Tibial nerve (tissue), 4 donors: ENCODE measurements around the gene GPR132.
"Not testable (repeated sequence)": the region's sequence is repeated elsewhere in the genome, so short reads cannot be mapped to it uniquely, and the experiment has no call there.

ENCODE experiments used
- EP300 ChIP-seq, 2 donors: sonication (generic); formaldehyde crosslinking; IDR thresholded peaks; one replicate each; pipeline ENCODE4 v1.6.1; 2017; ENCODE audit warnings: antibody characterized with exemption in 2 of 2, mild to moderate bottlenecking in 1 of 2
- POLR2A ChIP-seq, 2 donors: fragments of 450-650 bp; IDR thresholded peaks; one replicate each; pipeline ENCODE4 v1.6.1; 2017; ENCODE audit warnings: antibody characterized with exemption in 2 of 2, mild to moderate bottlenecking in 2 of 2, moderate library complexity in 2 of 2
- TF ChIP-seq, protein P1 (sequence below), 5 experiments: fragments of 200-600 bp in 3 of 5; fragments of 450-650 bp in 2 of 5; sonication (generic) in 3 of 5; IDR thresholded peaks; one replicate each; pipeline ENCODE4 v1.5.1; 2016 to 2019; ENCODE audit warnings: antibody characterized with exemption in 5 of 5, mild to moderate bottlenecking in 3 of 5, moderate library complexity in 2 of 5

- TF ChIP-seq, protein P1, sequence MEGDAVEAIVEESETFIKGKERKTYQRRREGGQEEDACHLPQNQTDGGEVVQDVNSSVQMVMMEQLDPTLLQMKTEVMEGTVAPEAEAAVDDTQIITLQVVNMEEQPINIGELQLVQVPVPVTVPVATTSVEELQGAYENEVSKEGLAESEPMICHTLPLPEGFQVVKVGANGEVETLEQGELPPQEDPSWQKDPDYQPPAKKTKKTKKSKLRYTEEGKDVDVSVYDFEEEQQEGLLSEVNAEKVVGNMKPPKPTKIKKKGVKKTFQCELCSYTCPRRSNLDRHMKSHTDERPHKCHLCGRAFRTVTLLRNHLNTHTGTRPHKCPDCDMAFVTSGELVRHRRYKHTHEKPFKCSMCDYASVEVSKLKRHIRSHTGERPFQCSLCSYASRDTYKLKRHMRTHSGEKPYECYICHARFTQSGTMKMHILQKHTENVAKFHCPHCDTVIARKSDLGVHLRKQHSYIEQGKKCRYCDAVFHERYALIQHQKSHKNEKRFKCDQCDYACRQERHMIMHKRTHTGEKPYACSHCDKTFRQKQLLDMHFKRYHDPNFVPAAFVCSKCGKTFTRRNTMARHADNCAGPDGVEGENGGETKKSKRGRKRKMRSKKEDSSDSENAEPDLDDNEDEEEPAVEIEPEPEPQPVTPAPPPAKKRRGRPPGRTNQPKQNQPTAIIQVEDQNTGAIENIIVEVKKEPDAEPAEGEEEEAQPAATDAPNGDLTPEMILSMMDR (IDR thresholded peaks at IDR 0.05), result not testable (repeated sequence)
- TF ChIP-seq EP300, POLR2A (IDR thresholded peaks at IDR 0.05): not testable (repeated sequence)
These were observed 16.2 kb upstream of the GPR132 start for GRCh38 chr14:105081473-105081872.
